Stimulated activated CD8-positive, alpha-beta memory T cell treated with anti-CD3 and anti-CD28 coated beads, Interleukin-4, amount 100 ng/mL, for 1 hour (primary cell): ENCODE data around the gene UNC93B1.

Experiments used
- DNase-seq, 2 donors: peaks; one replicate each; pipeline ENCODE4 v3.0.0-alpha.2; 2020; ENCODE audit warnings: low read depth in 2 of 2, low spot score in 1 of 2

UNC93B1 gene

GRCh38 chr11:68003846-68004550, at the start of gene UNC93B1:
UNC93B1 (minus strand) TSS chr11:68004097; CDS start chr11:68004043, 54 bp downstream.
- DNase-seq, result peak; percentile 37 to 52

GRCh38 chr11:68053117-68053516, 49.2 kb upstream of the UNC93B1 start:
- DNase-seq, result no peak

- DNase-seq, result no peak
Measured at GRCh38 chr11:68052137-68052873, 48.4 kb upstream of the UNC93B1 start.

- DNase-seq, result no peak
Measured at GRCh38 chr11:68051191-68052136, 47.6 kb upstream of the UNC93B1 start.

- no peak for DNase-seq
Measured at GRCh38 chr11:68050371-68050841, 46.5 kb upstream of the UNC93B1 start.

GRCh38 chr11:68049509-68050370, 45.8 kb upstream of the UNC93B1 start:
- DNase-seq, result no peak

GRCh38 chr11:68048681-68049508, 45.0 kb upstream of the UNC93B1 start:
- DNase-seq, result no peak

- DNase-seq, result no peak
Measured at GRCh38 chr11:68047437-68048290, 43.8 kb upstream of the UNC93B1 start.

GRCh38 chr11:68044898-68045351, 41.0 kb upstream of the UNC93B1 start:
- no peak for DNase-seq

- DNase-seq, result no peak
Measured at GRCh38 chr11:68044145-68044813, 40.4 kb upstream of the UNC93B1 start.

- DNase-seq, result no peak
Measured at GRCh38 chr11:68043349-68044144, 39.6 kb upstream of the UNC93B1 start.

- DNase-seq, result no peak
Measured at GRCh38 chr11:68043029-68043348, 39.1 kb upstream of the UNC93B1 start.

- DNase-seq, result no peak
Measured at GRCh38 chr11:68042219-68043028, 38.5 kb upstream of the UNC93B1 start.

- DNase-seq, result no peak
Measured at GRCh38 chr11:68041617-68042218, 37.8 kb upstream of the UNC93B1 start.

GRCh38 chr11:68040957-68041591, 37.2 kb upstream of the UNC93B1 start:
- no peak for DNase-seq
